K562 (cell line): ENCODE data around the gene HDAC6. TPM values are rescaled to one million over a fixed set of nuclear protein-coding genes. Genes with fewer than 3 reads are reported as not detected.

Experiments used
- CHCHD3 ChIP-seq: fragments of 250-450 bp; sonication (Bioruptor Pico); IDR thresholded peaks from 2 replicates; pipeline ENCODE4 v2.1.2; 2022; ENCODE audit warnings: mild to moderate bottlenecking
- CSDE1 ChIP-seq, 2 experiments: fragments of 450-650 bp; IDR thresholded peaks; 2 replicates each; pipeline ENCODE4 v1.6.1; 2016; ENCODE audit warnings: mild to moderate bottlenecking in 1 of 2
- HDGF ChIP-seq: fragments of 450-650 bp; IDR thresholded peaks from 2 replicates; pipeline ENCODE4 v1.6.1; 2016
- IFI16 ChIP-seq: fragments of 250-450 bp; sonication (Bioruptor Pico); IDR thresholded peaks from 2 replicates; pipeline ENCODE4 v2.1.2; 2022; ENCODE audit warnings: mild to moderate bottlenecking, inconsistent platforms
- KLF13 ChIP-seq: fragments of 450-650 bp; IDR thresholded peaks from 2 replicates; pipeline ENCODE4 v1.6.1; 2016; ENCODE audit warnings: missing genetic modification characterization, low read depth, mild to moderate bottlenecking, missing compliant biosample characterization, moderate library complexity, borderline replicate concordance
- MYBL2 ChIP-seq, 2 experiments: fragments of 450-650 bp in 1 of 2; sonication (generic) in 1 of 2; formaldehyde crosslinking in 1 of 2; IDR thresholded peaks; 2 replicates each; pipeline versions ENCODE4 v1.6.1 to v1.8.1; 2017 to 2022; ENCODE audit warnings: borderline replicate concordance in 1 of 2, inconsistent platforms in 1 of 2, low read depth in 1 of 2, mild to moderate bottlenecking in 1 of 2, missing genetic modification reagents in 1 of 2, moderate library complexity in 1 of 2
- MYC ChIP-seq, 2 experiments: fragments of 250-450 bp in 1 of 2; sonication (Bioruptor Pico) in 1 of 2; IDR thresholded peaks; 2 replicates each; pipeline versions ENCODE4 v1.5.1 to v1.6.1; 2012 to 2021; ENCODE audit warnings: low read depth in 2 of 2, borderline replicate concordance in 1 of 2, improper control_type of control experiment in 1 of 2, low read length in 1 of 2, mild to moderate bottlenecking in 1 of 2, moderate library complexity in 1 of 2
- POU5F1 ChIP-seq: fragments of 150-350 bp; IDR thresholded peaks from 2 replicates; pipeline ENCODE4 v1.6.1; 2014; ENCODE audit warnings: borderline replicate concordance, low read length, low read depth, mild to moderate bottlenecking; ENCODE audit not compliant: partially characterized antibody
- ZBTB33 ChIP-seq: sonication (generic); formaldehyde crosslinking; IDR thresholded peaks from 2 replicates; pipeline ENCODE4 v1.8.1; 2023; ENCODE audit warnings: mild to moderate bottlenecking, missing genetic modification reagents
- ZC3H8 ChIP-seq: fragments of 450-650 bp; IDR thresholded peaks from 2 replicates; pipeline ENCODE4 v1.6.1; 2017
- ZNF41 ChIP-seq: fragments of 250-450 bp; sonication (Bioruptor Pico); conservative IDR thresholded peaks from 2 replicates; pipeline ENCODE4 v1.4.0; 2020; ENCODE audit warnings: mild to moderate bottlenecking
- polyA plus RNA-seq, 8 experiments: library from polyadenylated mRNA; depleted of rRNA in 4 of 8; stranded (reverse) in 5 of 8; unstranded in 3 of 8; fragments of >200 nt; fragmentation: Nextera tagmentation in 2 of 8; fragmentation: Illumina TruSeq in 1 of 8; extraction: Ambion mirVana in 2 of 8; extraction: Trizol in 1 of 8; gene quantifications; 2 replicates each; pipeline versions ENCODE4 v1.2.1 to v1.2.3, GENCODE V29; 2011 to 2014; ENCODE audit warnings: inconsistent platforms in 1 of 8, missing spikeins in 1 of 8
- total RNA-seq, 7 experiments: library from RNA; depleted of rRNA in 6 of 7; stranded (reverse); fragments of >200 nt in 6 of 7; fragmentation: Illumina TruSeq in 2 of 7; extraction: Trizol in 2 of 7; gene quantifications; 2 replicates each; pipeline versions ENCODE4 v1.2.1 to v1.2.3, GENCODE V29; 2011 to 2021; ENCODE audit warnings: low replicate concordance in 1 of 7

HDAC6 gene
- total and polyA plus RNA-seq, 9 of the 15 experiments (the other 6 are each of a cell fraction or from before 2014, with no cell fraction given) = 29.9 to 101 (median 71.2) TPM

GRCh38 chrX:48831136-48831908, 29.5 kb downstream of the HDAC6 start (continued):
- TF ChIP-seq CHCHD3 (CRISPR knock-in tag) (no peak), CSDE1 (IDR thresholded peaks at IDR 0.05) (no peak), ZBTB33 (CRISPR knock-in tag) (no peak), IFI16 (no peak), POU5F1 (no peak), ZNF41 (CRISPR knock-in tag) (no peak), MYC (IDR thresholded peaks at IDR 0.05; ENCODE audit: low read depth, low read length) (no peak), MYC (CRISPR knock-in tag; IDR thresholded peaks at IDR 0.05; ENCODE audit: borderline replicate concordance, low read depth) (no peak), HDGF (no peak), MYBL2 (IDR thresholded peaks at IDR 0.05; ENCODE audit: low read depth) (no peak), MYBL2 (CRISPR knock-in tag; IDR thresholded peaks at IDR 0.05; ENCODE audit: borderline replicate concordance) (no peak), KLF13 (no peak), ZC3H8 (no peak)
